Smooth muscle cell of the pulmonary artery (primary cell): ENCODE measurements around the gene FOXA2. TPM values are rescaled to one million over a fixed set of nuclear protein-coding genes. Genes with fewer than 3 reads are reported as not detected.

ENCODE experiments used
- total RNA-seq: library from RNA; depleted of rRNA; stranded (reverse); fragments of >200 nt; gene quantifications from 2 replicates; pipeline ENCODE4 v1.2.3, GENCODE V29; 2014

The FOXA2 gene
- total RNA-seq, result 0.03 TPM in 1 of 2 replicates, not detected in the other

GRCh38 chr20:22584522-22584921 lies at the start of gene FOXA2:
Gene FOXA2, minus strand, starts transcription at chr20:22584572. Its CDS starts 294 bp downstream, at chr20:22584278.

